T-helper 9 cell (primary cell): Measurements from ENCODE around the gene SLITRK1.

Experiments
- DNase-seq: peaks from one replicate; pipeline ENCODE4 v3.0.0-alpha.2; 2020
- total RNA-seq, 2 donors: gene quantifications; one replicate each; lab custom pipeline; 2026; lab: John Stamatoyannopoulos, UW

SLITRK1 gene
- 0 to 0.07 reads per million in 2 donors for total RNA-seq

GRCh38 chr13:83881917-83882605 is at the start of gene SLITRK1:
SLITRK1 (minus strand) TSS chr13:83882474; CDS start chr13:83881507, 967 bp downstream.
- DNase-seq: no peak

- no peak for DNase-seq
Measured at GRCh38 chr13:83929157-83929556, 46.9 kb upstream of the SLITRK1 start.

GRCh38 chr13:83919775-83920174 is 37.5 kb upstream of the SLITRK1 start:
- DNase-seq: no peak

- DNase-seq: no peak
Measured at GRCh38 chr13:83914368-83914767, 32.1 kb upstream of the SLITRK1 start.

GRCh38 chr13:83907196-83907989 is 25.1 kb upstream of the SLITRK1 start:
- DNase-seq: no peak

- no peak for DNase-seq
Measured at GRCh38 chr13:83906240-83906820, 24.1 kb upstream of the SLITRK1 start.

- no peak for DNase-seq
Measured at GRCh38 chr13:83905641-83906040, 23.4 kb upstream of the SLITRK1 start.

- no peak for DNase-seq
Measured at GRCh38 chr13:83895994-83896580, 13.8 kb upstream of the SLITRK1 start.

- DNase-seq: no peak
Measured at GRCh38 chr13:83890358-83890757, 8.1 kb upstream of the SLITRK1 start.

GRCh38 chr13:83884141-83884540 is 1.9 kb upstream of the SLITRK1 start:
- no peak for DNase-seq

GRCh38 chr13:83883061-83883523 is 818 bp upstream of the SLITRK1 start:
- no peak for DNase-seq

- no peak for DNase-seq
Measured at GRCh38 chr13:83882606-83882959, 309 bp upstream of the SLITRK1 start.

GRCh38 chr13:83881140-83881684 is 1.1 kb downstream of the SLITRK1 start:
- no peak for DNase-seq

- no peak for DNase-seq
Measured at GRCh38 chr13:83880275-83881139, 1.8 kb downstream of the SLITRK1 start.

- no peak for DNase-seq
Measured at GRCh38 chr13:83879431-83880171, 2.7 kb downstream of the SLITRK1 start.

- DNase-seq: no peak
Measured at GRCh38 chr13:83878691-83879430, 3.4 kb downstream of the SLITRK1 start.

- DNase-seq: no peak
Measured at GRCh38 chr13:83877651-83878355, 4.5 kb downstream of the SLITRK1 start.

GRCh38 chr13:83876546-83876945 is 5.7 kb downstream of the SLITRK1 start:
- no peak for DNase-seq

GRCh38 chr13:83867708-83868107 is 14.6 kb downstream of the SLITRK1 start:
- DNase-seq: no peak
